Astrocyte of the spinal cord (primary cell): ENCODE data around the gene RNF150.

Experiments used
- DNase-seq: peaks from one replicate; pipeline ENCODE4 v3.0.0; 2011; ENCODE audit warnings: low read depth, low spot score
- H3K4me3 ChIP-seq: 2 replicates; pipeline ENCODE4 v1.5.1; 2011; ENCODE audit warnings: low read depth, mild to moderate bottlenecking, low read length, moderate library complexity
- in situ Hi-C: cut with HindIII; loops from 2 replicates; pipeline ENCODE4 v1.10.0; 2017; ENCODE audit warnings: low sequenced_read_pairs
- TF ChIP-seq, protein P1 (sequence below): IDR thresholded peaks from 2 replicates; pipeline ENCODE4 v1.5.1; 2012; ENCODE audit warnings: low read depth, mild to moderate bottlenecking, low read length, inconsistent platforms

RNF150 gene

DNA sequence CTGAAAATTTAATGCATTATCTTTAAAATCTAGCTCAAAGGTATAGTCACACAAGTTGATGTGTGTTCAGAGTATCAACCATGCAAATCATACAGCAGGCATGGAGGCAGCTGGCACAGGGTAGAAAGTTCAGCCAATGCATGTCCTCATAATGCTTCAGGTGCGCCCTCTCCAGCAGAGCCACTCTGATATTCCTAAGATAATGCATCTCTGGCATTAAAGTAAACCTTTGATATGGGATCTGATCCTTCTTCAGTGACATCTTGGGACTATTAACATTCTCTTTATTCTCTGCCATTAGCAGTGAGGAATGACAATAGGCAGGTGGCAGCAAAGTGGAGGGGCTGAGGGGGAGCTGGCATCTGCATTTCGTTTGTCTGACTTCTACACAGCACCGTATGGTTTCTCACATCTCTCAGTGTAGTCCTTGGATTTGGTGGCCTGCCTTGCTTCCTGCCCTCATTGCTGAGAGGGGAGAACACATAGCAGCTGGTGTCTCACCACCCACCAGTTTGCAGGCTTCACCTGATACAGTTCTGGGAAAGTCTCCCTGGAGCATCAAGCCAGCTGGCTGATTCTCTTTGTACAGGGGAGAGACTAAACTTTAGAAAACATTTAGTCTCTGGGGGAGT, 208.4 kb downstream of the RNF150 start:
- H3K4me3 ChIP-seq, result no peak overlapping the region
- in situ Hi-C loops, result no loop called here
- DNase-seq, result no peak
- TF ChIP-seq, protein P1, sequence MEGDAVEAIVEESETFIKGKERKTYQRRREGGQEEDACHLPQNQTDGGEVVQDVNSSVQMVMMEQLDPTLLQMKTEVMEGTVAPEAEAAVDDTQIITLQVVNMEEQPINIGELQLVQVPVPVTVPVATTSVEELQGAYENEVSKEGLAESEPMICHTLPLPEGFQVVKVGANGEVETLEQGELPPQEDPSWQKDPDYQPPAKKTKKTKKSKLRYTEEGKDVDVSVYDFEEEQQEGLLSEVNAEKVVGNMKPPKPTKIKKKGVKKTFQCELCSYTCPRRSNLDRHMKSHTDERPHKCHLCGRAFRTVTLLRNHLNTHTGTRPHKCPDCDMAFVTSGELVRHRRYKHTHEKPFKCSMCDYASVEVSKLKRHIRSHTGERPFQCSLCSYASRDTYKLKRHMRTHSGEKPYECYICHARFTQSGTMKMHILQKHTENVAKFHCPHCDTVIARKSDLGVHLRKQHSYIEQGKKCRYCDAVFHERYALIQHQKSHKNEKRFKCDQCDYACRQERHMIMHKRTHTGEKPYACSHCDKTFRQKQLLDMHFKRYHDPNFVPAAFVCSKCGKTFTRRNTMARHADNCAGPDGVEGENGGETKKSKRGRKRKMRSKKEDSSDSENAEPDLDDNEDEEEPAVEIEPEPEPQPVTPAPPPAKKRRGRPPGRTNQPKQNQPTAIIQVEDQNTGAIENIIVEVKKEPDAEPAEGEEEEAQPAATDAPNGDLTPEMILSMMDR, result no peak

DNA sequence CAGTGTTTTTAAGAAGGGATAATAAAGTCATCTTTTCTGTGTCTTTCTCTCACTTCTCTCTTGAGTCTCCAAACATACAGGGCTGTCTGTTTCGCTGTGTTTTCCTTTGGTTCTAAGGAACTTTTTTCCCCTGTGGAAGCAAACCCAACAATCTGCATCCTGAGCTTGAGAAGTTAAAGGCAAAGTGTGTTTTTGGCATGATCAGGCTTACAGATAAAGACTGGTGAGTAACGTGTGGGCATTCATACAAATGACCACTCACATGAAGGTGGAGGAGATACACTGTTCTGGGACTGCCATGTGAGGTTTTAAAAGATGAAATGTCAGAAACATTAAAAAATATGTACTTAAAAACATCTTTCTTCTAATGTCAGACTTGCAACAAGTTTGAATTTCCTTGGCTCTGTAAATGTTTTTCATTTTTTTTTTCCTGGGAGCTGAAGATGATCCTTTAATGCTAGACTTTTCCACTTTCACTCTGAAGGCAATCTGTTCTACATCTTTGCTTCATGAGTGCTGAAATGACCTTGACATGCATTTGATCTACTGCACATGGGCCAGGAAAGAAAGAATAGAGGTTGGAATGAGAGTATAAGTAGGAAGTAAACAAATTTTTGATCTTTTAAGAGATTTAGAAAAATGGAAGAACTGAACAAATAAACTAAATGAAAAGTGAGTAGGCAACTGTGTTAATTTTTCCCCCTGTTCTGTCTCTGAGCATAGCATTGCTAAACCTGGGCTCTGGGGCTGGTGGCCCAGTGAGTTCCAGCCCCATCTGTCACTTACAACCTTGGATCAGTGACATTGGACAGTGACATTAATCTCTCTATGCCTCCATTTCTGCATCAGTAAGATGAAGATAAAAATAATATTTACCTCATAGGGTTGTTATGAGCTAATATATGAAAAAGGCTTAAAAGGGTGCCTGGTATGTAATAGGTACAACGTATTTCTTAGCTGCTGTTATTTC, 226.0 kb downstream of the RNF150 start:
- TF ChIP-seq, protein P1, result no peak
- DNase-seq, result no peak
- in situ Hi-C loops, result no loop called here
- no peak overlapping the region for H3K4me3 ChIP-seq

DNA sequence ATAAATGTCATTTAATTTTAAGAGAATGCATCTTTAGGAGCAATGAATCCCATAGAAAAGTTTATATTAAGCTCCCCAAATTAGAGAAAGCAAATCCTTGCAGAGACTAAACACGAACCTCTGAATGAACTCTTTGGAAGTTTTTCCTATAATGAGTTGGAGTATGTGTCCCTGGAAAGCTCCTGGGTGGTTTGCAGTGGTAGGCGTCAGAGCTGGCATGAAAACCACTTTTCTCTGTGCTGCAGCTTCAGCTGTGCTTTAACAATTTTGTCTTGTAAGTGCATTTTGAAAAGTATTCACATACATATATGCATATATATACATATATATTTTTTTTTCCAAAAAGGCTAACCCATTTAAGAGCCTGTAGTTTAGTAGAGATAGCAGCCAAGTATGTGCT, 228.4 kb downstream of the RNF150 start:
- no peak overlapping the region for H3K4me3 ChIP-seq
- TF ChIP-seq, protein P1, result no peak
- DNase-seq, result no peak
- in situ Hi-C loops, result no loop called here

DNA sequence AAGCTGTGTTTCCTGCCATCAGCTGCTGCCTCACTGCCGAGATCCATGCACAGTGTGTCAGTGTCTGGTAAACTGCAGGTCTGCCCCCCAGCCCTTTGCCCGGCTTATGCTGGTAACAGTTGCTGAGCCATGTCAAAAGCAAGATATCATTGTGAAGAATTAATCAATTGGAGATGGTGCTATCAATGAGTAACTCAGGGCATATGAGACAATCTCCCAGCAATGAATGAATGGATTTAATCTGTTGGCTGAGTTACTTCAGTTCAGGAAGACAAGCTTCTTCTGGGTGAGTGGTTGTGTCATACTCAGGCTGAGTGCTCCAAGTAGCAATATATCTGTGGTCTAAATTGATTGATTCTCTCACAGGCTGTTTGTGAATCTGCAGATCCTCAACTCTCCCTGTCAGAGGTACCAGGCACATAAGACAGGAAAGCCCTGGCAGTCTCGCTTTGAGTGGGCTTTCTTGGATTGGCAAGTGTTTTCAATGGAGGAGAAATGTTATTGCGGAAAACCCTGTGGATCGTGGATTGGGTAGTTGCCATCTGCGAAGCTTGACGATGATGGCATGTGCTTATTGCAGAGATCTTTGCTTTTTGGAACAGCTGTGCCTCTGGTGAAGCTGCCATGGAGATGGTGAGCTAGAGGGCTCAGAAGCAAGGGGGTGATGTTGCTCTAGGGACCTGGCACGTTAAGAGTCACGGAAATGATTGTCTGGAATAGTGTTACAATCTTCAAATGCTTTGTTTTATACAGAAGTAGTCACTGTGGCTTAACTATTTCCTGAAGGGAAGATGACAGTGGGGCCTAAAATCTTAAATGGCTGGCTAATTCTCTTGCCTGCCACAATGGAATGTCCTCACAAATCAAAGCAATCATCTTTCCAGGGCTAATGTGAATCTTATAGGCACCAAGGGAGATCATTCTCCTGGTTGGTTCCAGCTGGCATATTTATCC, 229.5 kb downstream of the RNF150 start:
- H3K4me3 ChIP-seq, result no peak overlapping the region
- no peak for DNase-seq
- TF ChIP-seq, protein P1, result no peak
- in situ Hi-C loops, result no loop called here

DNA sequence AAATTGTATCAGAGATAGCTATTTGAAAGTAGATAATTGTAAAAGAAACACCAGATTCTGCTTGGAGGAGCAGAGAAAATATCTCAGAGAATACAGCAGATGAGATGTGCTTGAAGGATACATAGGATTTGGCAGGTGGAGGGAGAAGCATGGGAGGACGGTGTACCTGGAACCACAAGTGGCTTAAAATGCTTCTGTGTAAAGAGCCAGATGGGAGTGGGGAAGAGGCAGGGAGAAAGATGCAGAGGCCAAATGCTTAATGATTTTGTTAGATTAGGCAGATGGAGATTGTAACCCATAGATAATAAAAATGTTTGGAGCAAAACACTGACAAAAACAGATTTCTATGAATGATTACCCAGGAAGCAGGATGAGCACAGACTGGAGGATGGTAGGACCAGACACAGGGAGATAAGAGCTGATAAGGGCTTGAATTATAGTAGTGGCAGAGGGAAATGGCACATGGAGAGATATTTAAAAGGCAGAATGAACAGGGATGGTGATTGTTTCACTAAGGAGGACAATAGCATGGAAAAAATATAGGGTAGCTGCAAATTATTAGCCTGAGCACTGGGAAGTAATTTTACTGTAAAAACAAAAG, 231.4 kb downstream of the RNF150 start:
- no peak for DNase-seq
- in situ Hi-C loops, result no loop called here
- no peak overlapping the region for H3K4me3 ChIP-seq
- TF ChIP-seq, protein P1, result no peak
